ENCODE data around the gene PIBF1. TPM values are rescaled to one million over a fixed set of nuclear protein-coding genes. Genes with fewer than 3 reads are reported as not detected.
"Not testable (repeated sequence)": the region's sequence is repeated elsewhere in the genome, so short reads cannot be mapped to it uniquely, and the experiment has no call there.

PIBF1 gene
- total RNA-seq, 4 donors from 2014 or later, result 11.4 to 21.1 (median 13.5) TPM

DNA sequence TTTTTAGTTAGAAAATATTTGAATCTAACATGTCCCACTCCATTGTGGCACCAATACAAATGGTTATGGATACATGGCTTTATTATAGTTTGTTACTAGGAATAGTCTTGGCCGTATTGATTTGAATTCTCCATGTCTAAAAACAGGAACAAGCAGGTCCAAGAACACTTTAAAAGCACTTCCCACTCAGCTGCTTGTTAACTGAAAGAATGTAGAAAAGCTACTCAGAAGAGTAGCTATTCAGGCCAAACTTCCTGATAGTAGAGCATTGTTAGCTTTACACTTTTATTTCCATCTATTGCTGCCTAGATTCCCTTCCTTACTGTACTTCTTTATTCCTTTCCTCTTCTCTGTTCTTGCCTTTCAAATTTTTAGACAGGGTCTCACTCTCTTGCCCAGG is 6.9 kb downstream of the PIBF1 start:
- WGBS, 2 donors, result 70 to 72% methylated on average over 1 of the region's 1 CpG
- DNase-seq (ENCODE audit: low spot score in 2 of 2), result no peak
- no peak overlapping the region for H3K4me3 ChIP-seq (ENCODE audit: low read depth, poor library complexity, severe bottlenecking)
- intact Hi-C loops (cut with DNase I; ENCODE audit: low total_unique reads), result no loop called here
- no peak for TF ChIP-seq POLR2A (IDR thresholded peaks at IDR 0.05)
- TF ChIP-seq, protein P1, sequence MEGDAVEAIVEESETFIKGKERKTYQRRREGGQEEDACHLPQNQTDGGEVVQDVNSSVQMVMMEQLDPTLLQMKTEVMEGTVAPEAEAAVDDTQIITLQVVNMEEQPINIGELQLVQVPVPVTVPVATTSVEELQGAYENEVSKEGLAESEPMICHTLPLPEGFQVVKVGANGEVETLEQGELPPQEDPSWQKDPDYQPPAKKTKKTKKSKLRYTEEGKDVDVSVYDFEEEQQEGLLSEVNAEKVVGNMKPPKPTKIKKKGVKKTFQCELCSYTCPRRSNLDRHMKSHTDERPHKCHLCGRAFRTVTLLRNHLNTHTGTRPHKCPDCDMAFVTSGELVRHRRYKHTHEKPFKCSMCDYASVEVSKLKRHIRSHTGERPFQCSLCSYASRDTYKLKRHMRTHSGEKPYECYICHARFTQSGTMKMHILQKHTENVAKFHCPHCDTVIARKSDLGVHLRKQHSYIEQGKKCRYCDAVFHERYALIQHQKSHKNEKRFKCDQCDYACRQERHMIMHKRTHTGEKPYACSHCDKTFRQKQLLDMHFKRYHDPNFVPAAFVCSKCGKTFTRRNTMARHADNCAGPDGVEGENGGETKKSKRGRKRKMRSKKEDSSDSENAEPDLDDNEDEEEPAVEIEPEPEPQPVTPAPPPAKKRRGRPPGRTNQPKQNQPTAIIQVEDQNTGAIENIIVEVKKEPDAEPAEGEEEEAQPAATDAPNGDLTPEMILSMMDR (IDR thresholded peaks at IDR 0.05), result no peak

GRCh38 chr13:72792640-72793039 is 10.7 kb downstream of the PIBF1 start:
- no peak for DNase-seq (ENCODE audit: low spot score in 2 of 2)
- TF ChIP-seq, protein P1 (IDR thresholded peaks at IDR 0.05), result no peak
- no peak for TF ChIP-seq POLR2A (IDR thresholded peaks at IDR 0.05)
- 85 to 94% methylated on average over 2 of the region's 2 CpGs for WGBS, 2 donors
- H3K4me3 ChIP-seq (ENCODE audit: low read depth, poor library complexity, severe bottlenecking), result no peak overlapping the region
- intact Hi-C loops (cut with DNase I; ENCODE audit: low total_unique reads), result loop anchor here (10.0 kb wide), 1 partner anchor 922 kb away; no protein-coding TSS in a partner anchor

- intact Hi-C loops (cut with DNase I; ENCODE audit: low total_unique reads), result loop anchor here (10.0 kb wide), 1 partner anchor 916 kb away; no protein-coding TSS in a partner anchor
- H3K4me3 ChIP-seq (ENCODE audit: low read depth, poor library complexity, severe bottlenecking), result no peak overlapping the region
- 63 to 74% methylated on average over 3 of the region's 3 CpGs for WGBS, 2 donors
- DNase-seq (ENCODE audit: low spot score in 2 of 2), result no peak
- TF ChIP-seq, protein P1 (IDR thresholded peaks at IDR 0.05), result no peak
- TF ChIP-seq POLR2A (IDR thresholded peaks at IDR 0.05), result no peak
Observed at GRCh38 chr13:72798817-72799216, 16.9 kb downstream of the PIBF1 start.

GRCh38 chr13:72804301-72804700 is 22.4 kb downstream of the PIBF1 start:
- no peak overlapping the region for H3K4me3 ChIP-seq (ENCODE audit: low read depth, poor library complexity, severe bottlenecking)
- 89 to 96% methylated on average over 1 of the region's 1 CpG for WGBS, 2 donors
- no peak for DNase-seq (ENCODE audit: low spot score in 2 of 2)
- intact Hi-C loops (cut with DNase I; ENCODE audit: low total_unique reads), result no loop called here
- no peak for TF ChIP-seq POLR2A (IDR thresholded peaks at IDR 0.05)
- TF ChIP-seq, protein P1 (IDR thresholded peaks at IDR 0.05), result no peak

DNA sequence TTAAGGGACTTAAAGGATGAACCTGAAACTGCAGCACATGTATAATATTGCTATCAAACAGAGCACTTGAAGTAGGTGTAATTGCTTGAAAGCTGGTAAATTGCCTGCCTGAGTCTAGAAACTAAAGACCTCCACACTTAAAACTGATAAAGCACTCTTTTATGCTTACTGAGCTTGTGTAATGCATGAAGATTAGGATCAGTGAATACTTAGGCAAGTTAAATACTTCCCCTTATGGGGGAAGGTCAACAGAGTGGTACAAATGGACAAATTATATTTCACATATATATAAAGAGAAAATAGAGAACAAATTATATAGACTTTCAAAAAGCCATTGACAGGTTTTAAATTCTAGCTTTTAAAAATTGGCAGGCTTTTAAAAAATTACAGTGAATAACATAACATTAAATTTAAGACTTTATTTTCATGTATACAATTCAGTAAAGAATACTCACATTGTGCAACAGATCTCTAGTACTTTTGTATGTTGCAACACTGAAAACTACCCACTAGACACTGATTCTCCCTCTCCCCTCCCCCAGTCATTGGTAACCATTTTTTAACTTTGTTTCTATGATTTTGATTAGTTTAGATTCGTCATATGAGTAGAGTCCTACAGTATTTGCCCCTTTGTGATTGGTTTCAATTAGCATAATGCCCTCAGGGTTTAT is 23.9 kb downstream of the PIBF1 start:
- DNase-seq (ENCODE audit: low spot score in 2 of 2), result no peak
- TF ChIP-seq POLR2A (IDR thresholded peaks at IDR 0.05), result no peak
- TF ChIP-seq, protein P1 (IDR thresholded peaks at IDR 0.05), result no peak
- 95 to 100% methylated on average over 1 of the region's 1 CpG for WGBS, 2 donors
- intact Hi-C loops (cut with DNase I; ENCODE audit: low total_unique reads), result no loop called here
- H3K4me3 ChIP-seq (ENCODE audit: low read depth, poor library complexity, severe bottlenecking), result no peak overlapping the region

GRCh38 chr13:72806514-72806913 is 24.6 kb downstream of the PIBF1 start:
- DNase-seq (ENCODE audit: low spot score in 2 of 2); intact Hi-C loops (cut with DNase I; ENCODE audit: low total_unique reads); H3K4me3 ChIP-seq (ENCODE audit: low read depth, poor library complexity, severe bottlenecking): not testable (repeated sequence)
- 100% methylated on average over 1 of the region's 1 CpG for WGBS, 2 donors

Measured in lower leg skin (tissue), 4 donors.